Activated CD4-positive, CD25-positive, alpha-beta regulatory T cell treated with anti-CD3 and anti-CD28 coated beads, Interleukin-2, amount 50 U/mL, for 72 hours (primary cell): ENCODE measurements around the gene DHX9.
"Not testable (repeated sequence)": the region's sequence is repeated elsewhere in the genome, so short reads cannot be mapped to it uniquely, and the experiment has no call there.

Source experiments
- DNase-seq: peaks from one replicate; pipeline ENCODE4 v3.0.0; 2021

Gene DHX9

GRCh38 chr1:182890927-182891610 lies 51.9 kb downstream of the DHX9 start:
- DNase-seq: no peak

GRCh38 chr1:182897696-182898095 lies 58.5 kb downstream of the DHX9 start:
- DNase-seq: no peak

DNA sequence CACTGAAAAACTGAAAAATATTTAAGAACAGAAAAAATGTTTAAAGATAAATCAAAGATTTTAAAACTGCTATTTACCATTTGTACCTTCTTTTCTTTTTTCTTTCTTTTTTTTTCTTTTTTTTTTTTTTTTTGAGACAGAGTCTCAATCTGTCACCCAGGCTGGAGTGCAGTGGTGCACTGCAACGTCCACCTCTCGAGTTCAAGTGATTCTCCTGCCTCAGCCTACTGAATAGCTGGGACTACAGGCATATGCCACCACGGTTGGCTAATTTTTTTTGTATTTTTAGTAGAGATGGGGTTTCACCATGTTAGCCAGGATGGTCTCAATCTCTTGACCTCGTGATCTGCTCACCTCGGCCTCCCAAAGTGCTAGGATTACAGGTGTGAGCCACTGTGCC lies 62.8 kb downstream of the DHX9 start:
- not testable (repeated sequence) for DNase-seq

GRCh38 chr1:182905321-182905720 lies 66.2 kb downstream of the DHX9 start:
- DNase-seq: no peak

DNA sequence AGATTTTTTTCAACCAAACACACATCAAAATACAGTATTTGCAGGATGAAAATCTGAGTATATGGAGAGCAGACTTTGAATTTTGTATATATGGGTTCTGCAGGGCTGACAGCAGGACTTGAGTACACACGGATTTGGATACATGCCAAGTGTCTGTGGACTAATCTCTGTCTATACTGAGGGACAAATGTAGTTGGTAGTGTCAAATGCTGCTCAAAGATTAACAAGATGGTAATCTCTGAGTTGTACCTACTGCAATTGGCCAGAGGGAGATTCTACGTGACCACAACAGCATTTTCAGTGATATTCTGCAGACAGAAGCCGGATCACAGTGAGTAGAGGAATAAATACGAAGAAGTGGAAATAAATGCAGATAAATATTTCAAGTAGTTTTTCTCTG lies 70.4 kb downstream of the DHX9 start:
- no peak for DNase-seq

- no peak for DNase-seq
Measured at GRCh38 chr1:182910143-182910542, 71.0 kb downstream of the DHX9 start.

GRCh38 chr1:182913401-182913800 lies 74.3 kb downstream of the DHX9 start:
- DNase-seq: no peak

GRCh38 chr1:182917378-182917777 lies 78.2 kb downstream of the DHX9 start:
- no peak for DNase-seq

GRCh38 chr1:182925661-182926060 lies 86.5 kb downstream of the DHX9 start:
- DNase-seq: no peak

GRCh38 chr1:182927693-182928433 lies 88.7 kb downstream of the DHX9 start:
- DNase-seq: no peak

DNA sequence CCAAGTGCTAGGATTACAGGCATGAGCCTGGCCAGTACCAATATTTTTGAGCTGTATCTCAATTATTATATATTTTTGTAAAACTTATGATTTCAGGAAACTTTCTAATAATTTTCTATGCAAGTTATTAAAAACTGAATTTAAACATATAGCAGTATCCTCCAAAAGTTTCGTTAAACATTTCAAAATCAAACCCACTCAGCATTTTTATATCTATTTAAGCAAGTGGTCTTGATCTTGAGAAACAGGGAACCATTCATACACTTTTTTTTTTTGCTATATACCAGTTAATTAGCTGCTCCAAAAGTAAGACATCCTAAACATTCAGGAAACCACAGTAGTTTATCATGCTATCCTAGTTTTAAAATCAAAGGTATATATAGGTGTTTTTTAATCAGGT lies 91.8 kb downstream of the DHX9 start:
- DNase-seq: no peak

DNA sequence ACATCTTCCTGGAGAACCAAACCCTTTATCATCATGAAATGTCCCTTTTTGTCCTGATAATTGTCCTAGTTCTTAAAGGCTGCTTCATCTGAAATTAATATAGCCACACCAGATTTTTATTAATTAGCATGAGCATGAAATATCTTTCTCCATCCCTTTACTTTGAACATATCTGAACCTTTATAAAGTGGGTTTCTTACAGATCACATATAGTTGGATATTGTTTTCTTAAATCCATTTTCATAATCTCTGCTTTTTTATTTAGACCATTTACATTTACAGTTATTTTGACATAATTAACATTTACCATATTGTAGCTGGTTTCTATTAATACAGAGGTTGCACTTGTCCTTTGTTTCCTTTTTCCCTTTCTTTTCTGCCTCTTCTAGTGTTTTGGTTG lies 96.6 kb downstream of the DHX9 start:
- no peak for DNase-seq
